Caco-2 (cell line): ENCODE results near the gene TM4SF5. TPM values are rescaled to one million over a fixed set of nuclear protein-coding genes. Genes with fewer than 3 reads are reported as not detected.
A peak's percentile ranks its signal among the peaks of the same experiment; 100 is the strongest.

Experiments used
- BruUV-seq: library from RNA; stranded (reverse); fragments of 400-500 nt; replicated peaks from 2 replicates; lab custom pipeline; 2021; lab: Mats Ljungman, UMichigan
- CTCF ChIA-PET: fragments of 300-600 bp; sonication (Branson Sonifier 250); formaldehyde crosslinking; loops from one replicate; lab custom pipeline; 2022; ENCODE audit warnings: antibody characterized with exemption; lab: Charles Lee
- POLR2A ChIA-PET: fragments of 300-600 bp; sonication (Branson Sonifier 250); formaldehyde crosslinking; loops from one replicate; lab custom pipeline; 2022; ENCODE audit warnings: antibody characterized with exemption; lab: Charles Lee
- DNase-seq, 2 experiments: peaks; one replicate each; pipeline versions ENCODE4 v3.0.0 to v3.0.0-alpha.2; 2020 to 2022
- H3K27me3 ChIP-seq: replicated peaks from 2 replicates; pipeline ENCODE4 v1.6.0; 2011; ENCODE audit warnings: low read length; ENCODE audit not compliant: control insufficient read depth, insufficient read depth
- H3K36me3 ChIP-seq: 2 replicates; pipeline ENCODE4 v1.5.1; 2011; ENCODE audit warnings: low read length; ENCODE audit not compliant: control insufficient read depth, insufficient read depth
- H3K4me1 ChIP-seq: fragments of 250-450 bp; sonication (Bioruptor Pico); 2 replicates; pipeline ENCODE4 v1.5.1; 2020; ENCODE audit warnings: mild to moderate bottlenecking
- H3K4me3 ChIP-seq: 2 replicates; pipeline ENCODE4 v1.5.1; 2011; ENCODE audit warnings: low read depth, mild to moderate bottlenecking, control low read depth, low read length
- H3K9me3 ChIP-seq: fragments of 250-450 bp; sonication (Bioruptor Pico); 2 replicates; pipeline ENCODE4 v1.5.1; 2020; ENCODE audit warnings: mild to moderate bottlenecking, moderate library complexity
- H3K27ac Mint-ChIP-seq: one replicate; pipeline ENCODE4 v1.8.0; 2022; ENCODE audit warnings: mixed read lengths; ENCODE audit not compliant: unreplicated experiment
- H3K27me3 Mint-ChIP-seq: one replicate; pipeline ENCODE4 v1.8.0; 2022; ENCODE audit warnings: mixed read lengths; ENCODE audit not compliant: insufficient read depth, unreplicated experiment
- H3K36me3 Mint-ChIP-seq: one replicate; pipeline ENCODE4 v1.8.0; 2022; ENCODE audit warnings: mild to moderate bottlenecking, mixed read lengths; ENCODE audit not compliant: insufficient read depth, unreplicated experiment
- H3K4me1 Mint-ChIP-seq: one replicate; pipeline ENCODE4 v1.8.0; 2022; ENCODE audit warnings: low read depth, mixed read lengths; ENCODE audit not compliant: unreplicated experiment
- H3K4me3 Mint-ChIP-seq: one replicate; pipeline ENCODE4 v1.8.0; 2022; ENCODE audit warnings: mild to moderate bottlenecking, moderate library complexity, mixed read lengths; ENCODE audit not compliant: unreplicated experiment
- H3K9me3 Mint-ChIP-seq: one replicate; pipeline ENCODE4 v1.8.0; 2022; ENCODE audit warnings: mixed read lengths; ENCODE audit not compliant: unreplicated experiment
- CTCF ChIP-seq, 2 experiments: fragments of 200-600 bp in 1 of 2; IDR thresholded peaks; 1 replicate in 1 of 2; 2 replicates in 1 of 2; pipeline versions ENCODE4 v1.5.1 to v1.8.0; 2011 to 2022; ENCODE audit warnings: antibody characterized with exemption in 1 of 2, control low read depth in 1 of 2, inconsistent platforms in 1 of 2, low read depth in 1 of 2, low read length in 1 of 2, mild to moderate bottlenecking in 1 of 2, moderate library complexity in 1 of 2; ENCODE audit not compliant: insufficient read depth in 1 of 2, severe bottlenecking in 1 of 2, unreplicated experiment in 1 of 2
- intact Hi-C: fragments of 100-400 bp; cut with micrococcal nuclease; formaldehyde crosslinking; loops from one replicate; pipeline ENCODE4 v1.10.0; 2022; ENCODE audit not compliant: unreplicated experiment
- total RNA-seq: library from RNA; stranded (reverse); gene quantifications from 2 replicates; pipeline ENCODE4 v1.2.3, GENCODE V29; 2022

Gene TM4SF5
- total RNA-seq, 1 experiment from 2014 or later, result 9.9 TPM

DNA sequence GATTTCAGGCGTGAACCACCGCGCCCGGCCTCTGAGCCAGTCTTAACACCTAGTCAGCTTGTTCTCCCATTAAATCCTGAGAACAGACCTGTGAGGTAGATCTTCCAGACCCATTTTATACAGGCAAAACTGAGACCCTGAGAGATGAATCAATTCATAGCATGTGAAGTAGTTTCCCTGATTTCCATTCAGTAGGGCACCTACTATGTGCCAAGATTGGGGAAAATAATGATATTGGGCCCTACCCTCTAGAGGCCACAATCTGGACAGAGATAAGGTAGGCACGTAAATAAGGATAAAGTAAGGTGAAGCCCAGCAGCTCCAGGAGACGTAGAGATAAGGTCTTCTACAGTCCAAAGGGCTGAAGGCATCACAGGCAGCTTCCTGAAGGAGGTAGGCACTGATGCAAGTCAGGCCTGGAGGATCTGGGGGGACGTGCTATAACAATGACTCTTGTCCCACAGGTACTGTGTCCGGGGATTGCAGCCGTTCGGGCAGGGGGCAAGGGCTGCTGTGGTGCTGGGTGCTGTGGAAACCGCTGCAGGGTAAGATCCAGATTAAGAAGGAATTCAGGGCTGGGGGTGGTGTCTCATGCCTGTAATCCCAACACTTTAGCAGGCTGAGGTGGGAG lies 8.8 kb downstream of the TM4SF5 start:
- Mint-ChIP-seq H3K9me3 (no peaks in the 10 kb centered on the region), H3K27ac (peak overlapping the region; percentile 32), H3K4me1 (peaks cover 6% of the 10 kb centered on the region), H3K4me3 (no peak overlapping the region), H3K36me3 (peaks cover 5% of the 10 kb centered on the region), H3K27me3 (no peaks in the 10 kb centered on the region)
- peak in 1 of 2 experiments; percentile 61 for DNase-seq
- H3K9me3 ChIP-seq, result no peaks in the 10 kb centered on the region
- H3K4me3 ChIP-seq, result no peak overlapping the region
- H3K4me1 ChIP-seq, result peaks cover 31% of the 10 kb centered on the region
- no TSS peak for BruUV-seq
- CTCF ChIA-PET, result interaction anchor here (3.1 kb wide), 1 partner anchor 9 kb away, joined by 29 read pairs; the partner anchor contains the start of gene GLTPD2
- no peak for TF ChIP-seq CTCF (IDR thresholded peaks at IDR 0.05; ENCODE audit: insufficient read depth in 1 of 2, low read depth in 1 of 2, low read length in 1 of 2, severe bottlenecking in 1 of 2, unreplicated experiment in 1 of 2)
- H3K27me3 ChIP-seq, result no peaks in the 10 kb centered on the region
- POLR2A ChIA-PET, result interaction anchor here (0.6 kb wide), 2 partner anchors 16 to 45 kb away, joined by 3 to 10 read pairs; partner anchors contain the start of gene PSMB6
- intact Hi-C loops, result no loop called here
- H3K36me3 ChIP-seq, result no peaks in the 10 kb centered on the region

GRCh38 chr17:4782652-4783051 lies 11.0 kb downstream of the TM4SF5 start:
- Histone ChIP-seq H3K27me3 (no peaks in the 10 kb centered on the region), H3K4me1 (peaks cover 31% of the 10 kb centered on the region), H3K4me3 (no peak overlapping the region), H3K9me3 (no peaks in the 10 kb centered on the region), H3K36me3 (no peaks in the 10 kb centered on the region)
- DNase-seq, result no peak
- intact Hi-C loops, result no loop called here
- Mint-ChIP-seq H3K4me3 (no peak overlapping the region), H3K36me3 (peaks cover 5% of the 10 kb centered on the region), H3K4me1 (peaks cover 6% of the 10 kb centered on the region), H3K27ac (no peak overlapping the region), H3K27me3 (no peaks in the 10 kb centered on the region), H3K9me3 (no peaks in the 10 kb centered on the region)
- POLR2A ChIA-PET, result no interaction called here
- BruUV-seq, result no TSS peak
- CTCF ChIA-PET, result interaction anchor here (0.9 kb wide), 1 partner anchor 73 kb away, joined by 3 read pairs; the partner anchor contains the start of gene ARRB2
- TF ChIP-seq CTCF (IDR thresholded peaks at IDR 0.05; ENCODE audit: insufficient read depth in 1 of 2, low read depth in 1 of 2, low read length in 1 of 2, severe bottlenecking in 1 of 2, unreplicated experiment in 1 of 2), result no peak

DNA sequence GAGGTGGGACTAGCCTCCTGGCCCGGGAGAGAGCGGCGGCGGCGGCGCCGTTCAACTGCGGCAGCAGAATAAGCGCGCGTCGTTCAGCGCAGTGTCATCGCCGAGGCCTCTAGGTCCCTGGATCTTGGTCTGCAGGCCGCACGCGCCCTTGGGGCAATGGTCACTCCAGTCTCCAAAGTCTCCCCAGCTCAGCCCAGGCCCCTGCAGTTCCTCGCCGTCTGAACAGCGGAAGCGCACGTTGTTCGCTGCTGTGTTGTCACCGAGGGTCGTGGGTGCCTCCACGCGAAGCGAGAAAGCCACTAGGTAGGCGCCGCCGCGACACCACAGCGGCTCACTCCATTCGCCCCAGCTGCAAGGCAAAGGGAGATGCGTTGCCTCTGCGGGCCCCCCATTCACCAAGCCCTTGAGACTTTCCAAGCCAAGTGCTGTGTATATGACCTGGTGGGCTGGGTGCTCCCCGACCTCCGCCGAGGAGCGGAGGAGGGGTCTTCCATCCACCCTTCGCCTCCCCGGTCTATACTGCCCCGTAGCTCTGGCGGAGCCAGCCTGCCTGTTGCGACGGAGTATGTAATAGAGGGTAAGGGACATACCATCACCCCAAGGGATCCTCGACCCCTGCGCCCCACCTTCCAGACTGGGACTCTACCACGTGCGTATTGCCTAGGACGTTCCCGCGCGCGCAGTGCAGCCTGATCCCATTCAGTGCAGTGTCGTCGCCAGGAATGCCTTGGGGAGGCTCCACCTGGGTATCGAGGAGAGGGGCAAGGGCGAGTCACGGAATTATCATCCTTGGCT lies 13.8 kb downstream of the TM4SF5 start:
- Mint-ChIP-seq H3K4me3 (no peak overlapping the region), H3K4me1 (peaks cover under 1% of the 10 kb centered on the region), H3K36me3 (peaks cover 16% of the 10 kb centered on the region), H3K9me3 (no peaks in the 10 kb centered on the region), H3K27ac (no peak overlapping the region), H3K27me3 (no peaks in the 10 kb centered on the region)
- ChIA-PET CTCF (no interaction called here), POLR2A (interaction anchor here (0.5 kb wide), 1 partner anchor 54 kb away, joined by 7 read pairs; no protein-coding TSS in a partner anchor)
- H3K9me3 ChIP-seq, result no peaks in the 10 kb centered on the region
- no peak for TF ChIP-seq CTCF (IDR thresholded peaks at IDR 0.05; ENCODE audit: insufficient read depth in 1 of 2, low read depth in 1 of 2, low read length in 1 of 2, severe bottlenecking in 1 of 2, unreplicated experiment in 1 of 2)
- no peak for DNase-seq
- H3K27me3 ChIP-seq, result no peaks in the 10 kb centered on the region
- no peaks in the 10 kb centered on the region for H3K36me3 ChIP-seq
- BruUV-seq, result no TSS peak
- no peak overlapping the region for H3K4me3 ChIP-seq
- intact Hi-C loops, result no loop called here
- peaks cover 12% of the 10 kb centered on the region for H3K4me1 ChIP-seq
